Nephron progenitor cell (in vitro differentiated cells): Measurements from ENCODE around the gene CDPF1.

Source experiments
- DNase-seq: peaks from one replicate; pipeline ENCODE4 v3.0.0; 2021
- H3K27ac Mint-ChIP-seq: 2 replicates; pipeline ENCODE4 v1.8.0; 2021; ENCODE audit warnings: mild to moderate bottlenecking, moderate library complexity, mixed read lengths
- H3K27me3 Mint-ChIP-seq: 2 replicates; pipeline ENCODE4 v1.8.0; 2021; ENCODE audit warnings: mild to moderate bottlenecking, low read depth, mixed read lengths; ENCODE audit not compliant: poor library complexity
- H3K36me3 Mint-ChIP-seq: 2 replicates; pipeline ENCODE4 v1.8.0; 2021; ENCODE audit warnings: low read depth, mixed read lengths
- H3K4me1 Mint-ChIP-seq: 2 replicates; pipeline ENCODE4 v1.8.0; 2021; ENCODE audit warnings: mixed read lengths
- H3K4me3 Mint-ChIP-seq: 2 replicates; pipeline ENCODE4 v1.8.0; 2021; ENCODE audit warnings: mild to moderate bottlenecking, moderate library complexity, mixed read lengths
- H3K9me3 Mint-ChIP-seq: 2 replicates; pipeline ENCODE4 v1.8.0; 2021; ENCODE audit warnings: mild to moderate bottlenecking, moderate library complexity, mixed read lengths
- CTCF ChIP-seq: fragments of 200-600 bp; sonication (generic); IDR thresholded peaks from 2 replicates; pipeline ENCODE4 v1.5.0; 2021; ENCODE audit warnings: antibody characterized with exemption

The CDPF1 gene, protein sequence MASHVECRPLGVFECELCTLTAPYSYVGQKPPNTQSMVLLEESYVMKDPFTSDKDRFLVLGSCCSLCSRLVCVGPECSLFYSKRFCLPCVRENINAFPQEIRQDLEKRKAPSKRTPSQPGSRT

DNA sequence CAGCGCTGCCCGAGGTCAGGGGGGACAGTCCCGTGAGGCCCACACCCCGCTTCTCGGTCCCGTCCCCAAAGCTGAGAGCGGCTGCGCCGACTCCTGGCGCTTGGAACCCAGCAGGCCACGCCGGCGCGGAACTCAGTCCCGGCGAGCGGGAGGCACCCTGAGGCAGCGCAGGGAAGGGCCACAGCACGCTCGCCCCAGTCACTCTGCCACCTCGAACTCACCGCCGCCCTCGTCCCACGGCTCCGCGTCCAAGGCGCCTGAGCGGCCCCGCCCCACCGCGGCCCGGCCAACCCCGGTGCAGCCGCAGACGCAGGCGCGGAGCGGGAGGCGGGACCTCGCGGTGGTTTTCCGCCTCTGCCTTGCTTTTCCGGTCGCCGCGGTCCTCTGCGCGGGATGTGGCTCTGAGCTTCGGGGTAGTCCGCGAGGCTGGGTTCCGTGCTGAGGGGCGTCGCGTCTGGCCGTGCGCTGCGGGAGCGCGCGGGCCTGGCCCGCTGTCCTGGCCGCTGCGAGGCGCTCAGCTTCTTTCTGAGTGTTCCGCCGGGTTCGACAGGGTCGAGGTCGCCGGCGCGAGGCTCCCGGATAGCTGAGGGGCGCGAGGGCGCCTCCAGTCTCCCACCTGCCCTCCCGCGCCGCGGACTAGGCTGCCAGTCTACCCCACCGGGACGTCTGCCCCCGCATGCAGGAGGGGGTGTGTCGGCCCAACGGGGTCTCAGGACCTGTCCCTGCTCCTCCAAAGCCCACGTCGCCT is at the start of gene CDPF1:
TSS of gene CDPF1 (minus strand) at position 259 of the 748 bp plus-strand sequence. CDS start 2,009 bp downstream, outside the sequence.
- peak; percentile 90 for DNase-seq
- Mint-ChIP-seq H3K9me3 (peaks cover 18% of the 10 kb centered on the region), H3K36me3 (peaks cover 18% of the 10 kb centered on the region), H3K27ac (no peak within 1 kb of the TSS), H3K4me3 (peak within 1 kb of the TSS; percentile 75), H3K4me1 (peaks cover 22% of the 10 kb centered on the region), H3K27me3 (peaks cover 8% of the 10 kb centered on the region)
- TF ChIP-seq CTCF, result no peak

DNA sequence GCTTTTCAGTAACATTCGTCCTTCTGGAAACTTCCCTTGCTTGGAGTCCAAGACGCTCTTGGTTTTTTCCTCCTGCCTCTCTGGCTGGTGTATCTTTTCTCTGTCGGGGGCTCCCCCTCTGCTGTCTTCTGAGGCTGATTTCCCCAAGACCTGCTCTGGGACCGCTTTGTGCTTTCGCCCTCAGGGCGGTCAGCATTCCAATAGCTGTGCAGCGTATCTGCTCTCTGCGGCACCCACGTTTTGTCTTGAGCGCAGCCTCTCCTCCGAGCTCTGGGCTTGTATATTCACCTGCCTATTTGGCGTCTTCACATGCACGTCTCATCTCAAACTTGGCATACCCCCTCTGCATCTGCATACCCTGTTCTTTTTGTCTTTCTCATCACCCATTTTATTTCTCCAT is 49.0 kb upstream of the CDPF1 start:
- peak overlapping the region; percentile 94 for H3K4me3 Mint-ChIP-seq
- no peak for DNase-seq
- no peaks in the 10 kb centered on the region for H3K9me3 Mint-ChIP-seq
- TF ChIP-seq CTCF, result no peak
- peaks cover 64% of the 10 kb centered on the region for H3K4me1 Mint-ChIP-seq
- H3K36me3 Mint-ChIP-seq, result peaks cover 45% of the 10 kb centered on the region
- H3K27me3 Mint-ChIP-seq, result no peaks in the 10 kb centered on the region
- H3K27ac Mint-ChIP-seq, result no peak overlapping the region

DNA sequence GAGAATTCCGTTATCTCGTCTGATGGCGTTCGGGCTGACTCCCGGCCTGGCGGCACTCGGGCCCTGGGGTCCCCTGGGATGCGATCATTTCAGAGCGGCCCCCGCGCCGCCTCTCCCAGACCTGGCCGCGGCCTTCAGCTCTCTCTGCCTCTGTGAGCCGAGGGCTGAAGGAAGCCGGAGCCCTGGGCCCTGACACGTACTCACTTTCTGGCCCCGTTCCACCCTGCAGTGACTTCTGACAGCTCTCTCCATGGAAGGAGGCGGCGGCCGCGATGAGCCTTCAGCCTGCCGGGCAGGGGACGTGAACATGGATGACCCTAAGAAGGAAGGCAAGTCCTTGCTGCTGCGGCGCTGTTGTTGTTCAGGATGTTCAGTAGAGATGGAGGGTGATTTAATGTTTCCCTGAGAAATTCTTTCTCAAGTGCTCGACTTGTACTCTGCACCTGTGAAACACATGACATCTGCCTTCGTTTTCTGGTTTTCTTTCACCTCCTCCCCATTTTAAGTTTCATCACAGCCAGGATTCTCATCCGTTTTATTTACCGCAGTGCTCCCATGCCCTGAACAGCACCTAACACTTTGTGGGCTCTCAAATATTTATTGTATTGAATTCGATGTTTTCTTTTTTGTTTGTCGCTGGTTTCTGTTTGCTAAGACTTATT is 47.2 kb upstream of the CDPF1 start:
- peak overlapping the region; percentile 94 for H3K4me3 Mint-ChIP-seq
- TF ChIP-seq CTCF, result no peak
- DNase-seq, result peak; percentile 62
- peaks cover 39% of the 10 kb centered on the region for H3K36me3 Mint-ChIP-seq
- no peaks in the 10 kb centered on the region for H3K27me3 Mint-ChIP-seq
- no peaks in the 10 kb centered on the region for H3K9me3 Mint-ChIP-seq
- peaks cover 62% of the 10 kb centered on the region for H3K4me1 Mint-ChIP-seq
- no peak overlapping the region for H3K27ac Mint-ChIP-seq

DNA sequence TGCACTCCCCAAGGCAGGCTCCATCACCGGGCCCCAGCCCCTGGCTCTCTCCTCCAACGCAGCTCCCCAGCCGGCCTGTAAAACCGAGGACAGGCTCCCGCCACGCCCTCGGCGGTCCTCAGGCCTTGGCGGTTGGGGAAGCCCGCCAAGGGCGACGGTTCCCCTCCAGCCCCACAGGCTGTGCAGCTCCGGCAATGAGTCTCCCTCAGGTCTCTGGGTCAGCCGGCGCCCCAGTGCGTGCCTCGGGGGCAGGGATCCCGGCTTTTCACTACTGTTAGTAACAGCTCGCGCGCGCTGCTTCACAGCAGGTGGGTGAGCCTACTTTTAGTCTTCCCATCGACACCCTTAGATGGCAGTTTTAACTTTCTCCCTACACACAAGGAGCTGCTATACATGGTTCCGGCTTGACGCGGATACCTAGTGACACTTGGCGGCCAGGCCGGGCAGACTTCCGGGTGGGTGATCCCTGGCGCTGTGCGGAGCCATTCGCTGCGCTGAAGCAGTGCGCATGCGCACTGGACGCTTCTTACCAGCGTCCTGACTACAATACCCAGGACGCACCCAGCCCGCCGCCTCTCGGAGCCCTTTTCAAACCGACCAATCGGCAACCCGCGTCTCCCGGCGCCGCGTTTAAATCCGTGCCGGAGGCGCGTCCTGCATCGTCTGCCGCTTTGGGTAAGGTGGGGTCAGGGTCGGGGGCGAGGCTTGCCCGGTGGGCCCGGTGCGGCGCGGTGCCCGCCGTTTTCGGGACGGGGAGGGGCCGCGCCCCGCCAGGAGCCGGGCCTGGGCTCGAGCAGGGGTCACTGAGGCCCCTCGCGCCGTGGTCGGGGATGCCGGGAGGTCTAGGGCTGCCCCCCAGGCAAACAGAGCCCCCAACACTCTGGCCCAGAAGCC is 46.4 kb upstream of the CDPF1 start, which contains the start of gene GTSE1:
TSS of gene GTSE1 (plus strand) at position 614 of the 894 bp plus-strand sequence. CDS start 531 bp downstream, outside the sequence.
- peaks cover 41% of the 10 kb centered on the region for H3K36me3 Mint-ChIP-seq
- no peaks in the 10 kb centered on the region for H3K27me3 Mint-ChIP-seq
- no peaks in the 10 kb centered on the region for H3K9me3 Mint-ChIP-seq
- H3K4me3 Mint-ChIP-seq, result peak within 1 kb of the TSS; percentile 94
- peak within 1 kb of the TSS; percentile 93 for H3K27ac Mint-ChIP-seq
- H3K4me1 Mint-ChIP-seq, result peaks cover 62% of the 10 kb centered on the region
- DNase-seq, result peak; percentile 96
- TF ChIP-seq CTCF, result no peak

GRCh38 chr22:46295277-46295971 is 45.3 kb upstream of the CDPF1 start:
- TF ChIP-seq CTCF, result no peak
- no peak for DNase-seq
- peaks cover 55% of the 10 kb centered on the region for H3K4me1 Mint-ChIP-seq
- H3K27me3 Mint-ChIP-seq, result no peaks in the 10 kb centered on the region
- H3K9me3 Mint-ChIP-seq, result no peaks in the 10 kb centered on the region
- peaks cover 32% of the 10 kb centered on the region for H3K36me3 Mint-ChIP-seq
- peak overlapping the region; percentile 87 for H3K4me3 Mint-ChIP-seq
- H3K27ac Mint-ChIP-seq, result no peak overlapping the region
